Mesenchymal stem cell (in vitro differentiated cells and primary cell): Measurements from ENCODE around the gene ASMTL.

Experiments
- DNase-seq: peaks from one replicate; pipeline ENCODE4 v3.0.0-alpha.2; 2013
- H2AFZ ChIP-seq: one replicate; pipeline ENCODE4 v1.6.1; 2013; ENCODE audit warnings: low read depth, mild to moderate bottlenecking, control low read depth, inconsistent platforms, low read length, moderate library complexity
- H2AK5ac ChIP-seq: 2 replicates; pipeline ENCODE4 v1.6.1; 2013; ENCODE audit warnings: low read length, moderate library complexity, mild to moderate bottlenecking, inconsistent platforms; ENCODE audit not compliant: severe bottlenecking
- H2BK120ac ChIP-seq: one replicate; pipeline ENCODE4 v1.6.1; 2013; ENCODE audit warnings: low read depth, mild to moderate bottlenecking, inconsistent platforms, low read length, moderate library complexity
- H2BK12ac ChIP-seq, 2 experiments: one replicate each; pipeline ENCODE4 v1.6.1; 2013; ENCODE audit warnings: inconsistent platforms in 2 of 2, low read length in 2 of 2, mild to moderate bottlenecking in 2 of 2, moderate library complexity in 2 of 2, control low read depth in 1 of 2
- H2BK15ac ChIP-seq: one replicate; pipeline ENCODE4 v1.6.1; 2013; ENCODE audit warnings: mild to moderate bottlenecking, low read depth, inconsistent platforms; ENCODE audit not compliant: poor library complexity, severe bottlenecking
- H2BK5ac ChIP-seq: 2 replicates; pipeline ENCODE4 v1.6.1; 2013; ENCODE audit warnings: low read depth, mild to moderate bottlenecking, low read length, control low read depth, inconsistent platforms; ENCODE audit not compliant: poor library complexity, severe bottlenecking
- H3K14ac ChIP-seq, 2 experiments: one replicate each; pipeline ENCODE4 v1.6.1; 2013; ENCODE audit warnings: inconsistent platforms in 2 of 2, low read length in 2 of 2, control low read depth in 1 of 2, mild to moderate bottlenecking in 1 of 2, moderate library complexity in 1 of 2
- H3K18ac ChIP-seq, 2 experiments: one replicate each; pipeline ENCODE4 v1.6.1; 2013; ENCODE audit warnings: inconsistent platforms in 2 of 2, low read length in 2 of 2, control low read depth in 1 of 2, low read depth in 1 of 2, mild to moderate bottlenecking in 1 of 2
- H3K23ac ChIP-seq, 2 experiments: one replicate each; pipeline ENCODE4 v1.6.1; 2013; ENCODE audit warnings: inconsistent platforms in 2 of 2, low read length in 2 of 2, mild to moderate bottlenecking in 2 of 2, moderate library complexity in 2 of 2, control low read depth in 1 of 2
- H3K27ac ChIP-seq: 2 replicates; pipeline ENCODE4 v1.5.1; 2013; ENCODE audit warnings: mild to moderate bottlenecking, moderate library complexity, low read length, control low read depth, inconsistent platforms; ENCODE audit not compliant: poor library complexity, severe bottlenecking
- H3K27me3 ChIP-seq, 2 experiments: 2 replicates each; pipeline versions ENCODE4 v1.6.1 to v1.7.0; 2013; ENCODE audit warnings: low read length in 2 of 2, mild to moderate bottlenecking in 2 of 2, moderate library complexity in 2 of 2, control low read depth in 1 of 2, inconsistent platforms in 1 of 2; ENCODE audit not compliant: control insufficient read depth in 1 of 2, insufficient read depth in 1 of 2
- H3K36me3 ChIP-seq, 2 experiments: 2 replicates each; pipeline versions ENCODE4 v1.6.1 to v1.7.0; 2013; ENCODE audit warnings: low read length in 2 of 2, control low read depth in 1 of 2, inconsistent platforms in 1 of 2, low read depth in 1 of 2, mild to moderate bottlenecking in 1 of 2; ENCODE audit not compliant: insufficient read depth in 2 of 2, control insufficient read depth in 1 of 2
- H3K4ac ChIP-seq, 2 experiments: one replicate each; pipeline ENCODE4 v1.6.1; 2013; ENCODE audit warnings: inconsistent platforms in 2 of 2, low read length in 2 of 2, mild to moderate bottlenecking in 2 of 2, moderate library complexity in 2 of 2, control low read depth in 1 of 2, low read depth in 1 of 2
- H3K4me1 ChIP-seq: 2 replicates; pipeline ENCODE4 v1.6.1; 2013; ENCODE audit warnings: low read depth, low read length, control low read depth; ENCODE audit not compliant: control insufficient read depth, insufficient read depth
- H3K4me2 ChIP-seq: 2 replicates; pipeline ENCODE4 v1.6.1; 2013; ENCODE audit warnings: low read length, mild to moderate bottlenecking, inconsistent platforms; ENCODE audit not compliant: poor library complexity, severe bottlenecking
- H3K4me3 ChIP-seq, 2 experiments: 2 replicates each; pipeline versions ENCODE4 v1.5.1 to v1.7.0; 2013; ENCODE audit warnings: low read length in 2 of 2, mild to moderate bottlenecking in 2 of 2, control low read depth in 1 of 2, low read depth in 1 of 2; ENCODE audit not compliant: insufficient read depth in 1 of 2
- H3K79me1 ChIP-seq: replicated peaks from 2 replicates; pipeline ENCODE4 v1.6.1; 2013; ENCODE audit warnings: mild to moderate bottlenecking, control low read depth, low read length, inconsistent platforms; ENCODE audit not compliant: poor library complexity, severe bottlenecking
- H3K9ac ChIP-seq: 2 replicates; pipeline ENCODE4 v1.7.0; 2013; ENCODE audit warnings: mild to moderate bottlenecking, low read length, moderate library complexity
- H3K9me3 ChIP-seq: 2 replicates; pipeline ENCODE4 v1.7.0; 2013; ENCODE audit warnings: mild to moderate bottlenecking, low read length; ENCODE audit not compliant: control insufficient read depth
- H4K8ac ChIP-seq: one replicate; pipeline ENCODE4 v1.6.1; 2013; ENCODE audit warnings: inconsistent platforms, mild to moderate bottlenecking, low read length, moderate library complexity
- H4K91ac ChIP-seq: one replicate; pipeline ENCODE4 v1.6.1; 2013; ENCODE audit warnings: mild to moderate bottlenecking, low read length, inconsistent platforms
- WGBS: methylation state at CpG from one replicate; pipeline ENCODE4 v1.1.7; 2013; ENCODE audit warnings: mixed read lengths; 5-methylcytosine and 5-hydroxymethylcytosine counted together

The ASMTL gene

GRCh38 chrX:1391707-1392375, 60.9 kb downstream of the ASMTL start, which contains the start of gene SLC25A6:
SLC25A6 (minus strand) TSS chrX:1392113; CDS start chrX:1392009, 104 bp downstream.
- under 1% methylated on average over 65 of the region's 90 CpGs for WGBS
- peak within 1 kb of the TSS; percentile 100 for H3K4me3 ChIP-seq
- H3K14ac ChIP-seq: peak within 1 kb of the TSS; percentile 81 to 100
- H2AFZ ChIP-seq: peak within 1 kb of the TSS; percentile 65
- H3K4me2 ChIP-seq: peak within 1 kb of the TSS; percentile 88
- peak within 1 kb of the TSS in 1 of 2 experiments; percentile 100 for H3K23ac ChIP-seq
- peak within 1 kb of the TSS; percentile 100 for H4K91ac ChIP-seq
- peaks cover 17% of the 10 kb centered on the region for H3K79me1 ChIP-seq
- peaks cover 27% of the 10 kb centered on the region for H3K4me1 ChIP-seq
- peak within 1 kb of the TSS; percentile 73 to 91 for H2BK12ac ChIP-seq
- DNase-seq: peak; percentile 96
- H3K27ac ChIP-seq: peak within 1 kb of the TSS; percentile 98
- H4K8ac ChIP-seq: peak within 1 kb of the TSS; percentile 100
- no peaks in the 10 kb centered on the region for H3K9me3 ChIP-seq
- H2BK120ac ChIP-seq: peak within 1 kb of the TSS; percentile 99
- peak within 1 kb of the TSS; percentile 99 to 100 for H3K4ac ChIP-seq
- H3K36me3 ChIP-seq: peaks cover 45 to 60% of the 10 kb centered on the region in 2 experiments
- H2BK5ac ChIP-seq: peak within 1 kb of the TSS; percentile 99
- H2AK5ac ChIP-seq: peak within 1 kb of the TSS; percentile 100
- H3K18ac ChIP-seq: peak within 1 kb of the TSS; percentile 100
- H3K27me3 ChIP-seq: no peaks in the 10 kb centered on the region
- peak within 1 kb of the TSS; percentile 97 for H2BK15ac ChIP-seq
- peak within 1 kb of the TSS; percentile 99 for H3K9ac ChIP-seq

- no peaks in the 10 kb centered on the region for H3K27me3 ChIP-seq
- peak overlapping the region; percentile 88 for H3K4me2 ChIP-seq
- no peak overlapping the region for H2AFZ ChIP-seq
- no peak overlapping the region for H2BK5ac ChIP-seq
- peak overlapping the region; percentile 42 to 76 for H3K4ac ChIP-seq
- no peak overlapping the region for H4K8ac ChIP-seq
- H3K79me1 ChIP-seq: peaks cover 13% of the 10 kb centered on the region
- H3K4me1 ChIP-seq: peaks cover 25% of the 10 kb centered on the region
- peak overlapping the region; percentile 16 to 19 for H3K18ac ChIP-seq
- no peak overlapping the region for H2BK120ac ChIP-seq
- H3K23ac ChIP-seq: no peak overlapping the region
- no peak overlapping the region for H2BK12ac ChIP-seq
- H2BK15ac ChIP-seq: no peak overlapping the region
- H3K36me3 ChIP-seq: peaks cover 45 to 60% of the 10 kb centered on the region in 2 experiments
- H3K9me3 ChIP-seq: no peaks in the 10 kb centered on the region
- 0% methylated on average over 19 of the region's 19 CpGs for WGBS
- H3K4me3 ChIP-seq: peak overlapping the region; percentile 100
- peak overlapping the region; percentile 71 for H3K27ac ChIP-seq
- no peak overlapping the region for H2AK5ac ChIP-seq
- peak overlapping the region; percentile 99 for H3K9ac ChIP-seq
- no peak overlapping the region for H4K91ac ChIP-seq
- DNase-seq: no peak
- H3K14ac ChIP-seq: peak overlapping the region in 1 of 2 experiments; percentile 57
Observed at GRCh38 chrX:1391370-1391706, 61.4 kb downstream of the ASMTL start.

GRCh38 chrX:1390621-1391369, 61.9 kb downstream of the ASMTL start:
- no peak overlapping the region for H3K14ac ChIP-seq
- H2AK5ac ChIP-seq: no peak overlapping the region
- no peak overlapping the region for H2BK15ac ChIP-seq
- H3K4me1 ChIP-seq: peaks cover 25% of the 10 kb centered on the region
- H3K4me2 ChIP-seq: peak overlapping the region; percentile 88
- H4K8ac ChIP-seq: no peak overlapping the region
- H3K27me3 ChIP-seq: no peaks in the 10 kb centered on the region
- WGBS: 63% methylated on average over 30 of the region's 30 CpGs
- H3K4me3 ChIP-seq: peak overlapping the region; percentile 100
- H2BK5ac ChIP-seq: no peak overlapping the region
- DNase-seq: no peak
- H2AFZ ChIP-seq: no peak overlapping the region
- H3K9me3 ChIP-seq: no peaks in the 10 kb centered on the region
- H3K4ac ChIP-seq: peak overlapping the region in 1 of 2 experiments; percentile 76
- peak overlapping the region; percentile 71 for H3K27ac ChIP-seq
- H3K23ac ChIP-seq: no peak overlapping the region
- H3K79me1 ChIP-seq: peaks cover 11% of the 10 kb centered on the region
- H4K91ac ChIP-seq: no peak overlapping the region
- peak overlapping the region in 1 of 2 experiments; percentile 19 for H3K18ac ChIP-seq
- H3K9ac ChIP-seq: peak overlapping the region; percentile 99
- H3K36me3 ChIP-seq: peaks cover 45 to 63% of the 10 kb centered on the region in 2 experiments
- no peak overlapping the region for H2BK12ac ChIP-seq
- H2BK120ac ChIP-seq: no peak overlapping the region

- no peaks in the 10 kb centered on the region for H3K27me3 ChIP-seq
- H3K9ac ChIP-seq: peak overlapping the region; percentile 99
- H3K4ac ChIP-seq: no peak overlapping the region
- H4K91ac ChIP-seq: no peak overlapping the region
- H3K23ac ChIP-seq: no peak overlapping the region
- peaks cover 54 to 67% of the 10 kb centered on the region in 2 experiments for H3K36me3 ChIP-seq
- no peak overlapping the region for H3K18ac ChIP-seq
- H3K4me1 ChIP-seq: peaks cover 22% of the 10 kb centered on the region
- H3K27ac ChIP-seq: no peak overlapping the region
- no peak overlapping the region for H2AK5ac ChIP-seq
- no peak overlapping the region for H2BK12ac ChIP-seq
- DNase-seq: no peak
- peaks cover 8% of the 10 kb centered on the region for H3K79me1 ChIP-seq
- no peak overlapping the region for H4K8ac ChIP-seq
- H3K14ac ChIP-seq: no peak overlapping the region
- H2BK15ac ChIP-seq: no peak overlapping the region
- H3K4me3 ChIP-seq: no peak overlapping the region
- H2AFZ ChIP-seq: no peak overlapping the region
- H3K4me2 ChIP-seq: no peak overlapping the region
- 95% methylated on average over 10 of the region's 10 CpGs for WGBS
- no peak overlapping the region for H2BK120ac ChIP-seq
- H3K9me3 ChIP-seq: no peaks in the 10 kb centered on the region
- H2BK5ac ChIP-seq: no peak overlapping the region
Observed at GRCh38 chrX:1389993-1390285, 62.8 kb downstream of the ASMTL start.
